Measurements from ENCODE around the gene NANP. TPM values are rescaled to one million over a fixed set of nuclear protein-coding genes. Genes with fewer than 3 reads are reported as not detected.

Gene NANP
- total and polyA plus RNA-seq, 2 donors from 2014 or later: 3.4 to 5.1 TPM

- H3K27ac ChIP-seq (ENCODE audit: low read depth in 2 of 2, low read length in 2 of 2): no peak overlapping the region
- H3K9me3 ChIP-seq (ENCODE audit: control insufficient read depth in 2 of 3, insufficient read depth in 1 of 3, low read length in 3 of 3): no peaks in the 10 kb centered on the region
- DNase-seq (no peak), FAIRE-seq (no peak)
- H3K27me3 ChIP-seq (ENCODE audit: control insufficient read depth, insufficient read depth, low read length): no peaks in the 10 kb centered on the region
- H3K4me3 ChIP-seq (ENCODE audit: low read length in 3 of 3): peak overlapping the region in 1 of 3 donors; percentile 91
- H3K36me3 ChIP-seq (ENCODE audit: control insufficient read depth in 2 of 3, insufficient read depth in 3 of 3, low read length in 3 of 3): no peaks in the 10 kb centered on the region
- TF ChIP-seq, protein P1, sequence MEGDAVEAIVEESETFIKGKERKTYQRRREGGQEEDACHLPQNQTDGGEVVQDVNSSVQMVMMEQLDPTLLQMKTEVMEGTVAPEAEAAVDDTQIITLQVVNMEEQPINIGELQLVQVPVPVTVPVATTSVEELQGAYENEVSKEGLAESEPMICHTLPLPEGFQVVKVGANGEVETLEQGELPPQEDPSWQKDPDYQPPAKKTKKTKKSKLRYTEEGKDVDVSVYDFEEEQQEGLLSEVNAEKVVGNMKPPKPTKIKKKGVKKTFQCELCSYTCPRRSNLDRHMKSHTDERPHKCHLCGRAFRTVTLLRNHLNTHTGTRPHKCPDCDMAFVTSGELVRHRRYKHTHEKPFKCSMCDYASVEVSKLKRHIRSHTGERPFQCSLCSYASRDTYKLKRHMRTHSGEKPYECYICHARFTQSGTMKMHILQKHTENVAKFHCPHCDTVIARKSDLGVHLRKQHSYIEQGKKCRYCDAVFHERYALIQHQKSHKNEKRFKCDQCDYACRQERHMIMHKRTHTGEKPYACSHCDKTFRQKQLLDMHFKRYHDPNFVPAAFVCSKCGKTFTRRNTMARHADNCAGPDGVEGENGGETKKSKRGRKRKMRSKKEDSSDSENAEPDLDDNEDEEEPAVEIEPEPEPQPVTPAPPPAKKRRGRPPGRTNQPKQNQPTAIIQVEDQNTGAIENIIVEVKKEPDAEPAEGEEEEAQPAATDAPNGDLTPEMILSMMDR (IDR thresholded peaks at IDR 0.05; ENCODE audit: borderline replicate concordance, extremely low read depth, insufficient read depth): no peak
- intact Hi-C loops (cut with DNase I): no loop called here
- peaks cover 0 to 10% (median 4%) of the 10 kb centered on the region in 3 donors for H3K4me1 ChIP-seq (ENCODE audit: control insufficient read depth in 2 of 3, insufficient read depth in 2 of 3, low read depth in 1 of 3, low read length in 3 of 3)
- H3K9ac ChIP-seq (ENCODE audit: low read length in 3 of 3): no peak overlapping the region
Measured at GRCh38 chr20:25622049-25622448, 1.8 kb downstream of the NANP start.

- TF ChIP-seq, protein P1 (IDR thresholded peaks at IDR 0.05; ENCODE audit: borderline replicate concordance, extremely low read depth, insufficient read depth): no peak
- no peak overlapping the region for H3K9ac ChIP-seq (ENCODE audit: low read length in 3 of 3)
- peaks cover 0 to 8% (median 0%) of the 10 kb centered on the region in 3 donors for H3K36me3 ChIP-seq (ENCODE audit: control insufficient read depth in 2 of 3, insufficient read depth in 3 of 3, low read length in 3 of 3)
- FAIRE-seq: no peak
- no peak overlapping the region for H3K27ac ChIP-seq (ENCODE audit: low read depth in 2 of 2, low read length in 2 of 2)
- intact Hi-C loops (cut with DNase I): no loop called here
- no peaks in the 10 kb centered on the region for H3K27me3 ChIP-seq (ENCODE audit: control insufficient read depth, insufficient read depth, low read length)
- DNase-seq: no peak
- no peaks in the 10 kb centered on the region for H3K9me3 ChIP-seq (ENCODE audit: control insufficient read depth in 2 of 3, insufficient read depth in 1 of 3, low read length in 3 of 3)
- peaks cover 0 to 9% (median 3%) of the 10 kb centered on the region in 3 donors for H3K4me1 ChIP-seq (ENCODE audit: control insufficient read depth in 2 of 3, insufficient read depth in 2 of 3, low read depth in 1 of 3, low read length in 3 of 3)
- H3K4me3 ChIP-seq (ENCODE audit: low read length in 3 of 3): no peak overlapping the region
Measured at GRCh38 chr20:25619514-25619913, 4.3 kb downstream of the NANP start.

GRCh38 chr20:25608774-25609173, 15.0 kb downstream of the NANP start:
- no peaks in the 10 kb centered on the region for H3K9me3 ChIP-seq (ENCODE audit: control insufficient read depth in 2 of 3, insufficient read depth in 1 of 3, low read length in 3 of 3)
- H3K36me3 ChIP-seq (ENCODE audit: control insufficient read depth in 2 of 3, insufficient read depth in 3 of 3, low read length in 3 of 3): no peaks in the 10 kb centered on the region
- TF ChIP-seq, protein P1 (IDR thresholded peaks at IDR 0.05; ENCODE audit: borderline replicate concordance, extremely low read depth, insufficient read depth): no peak
- H3K9ac ChIP-seq (ENCODE audit: low read length in 3 of 3): no peak overlapping the region
- H3K4me3 ChIP-seq (ENCODE audit: low read length in 3 of 3): no peak overlapping the region
- no peaks in the 10 kb centered on the region for H3K27me3 ChIP-seq (ENCODE audit: control insufficient read depth, insufficient read depth, low read length)
- intact Hi-C loops (cut with DNase I): no loop called here
- H3K27ac ChIP-seq (ENCODE audit: low read depth in 2 of 2, low read length in 2 of 2): no peak overlapping the region
- H3K4me1 ChIP-seq (ENCODE audit: control insufficient read depth in 2 of 3, insufficient read depth in 2 of 3, low read depth in 1 of 3, low read length in 3 of 3): peaks cover 0 to 6% (median 0%) of the 10 kb centered on the region in 3 donors
- FAIRE-seq (no peak), DNase-seq (no peak)

GRCh38 chr20:25606094-25606695, 17.6 kb downstream of the NANP start:
- Histone ChIP-seq H3K36me3 (ENCODE audit: control insufficient read depth in 2 of 3, insufficient read depth in 3 of 3, low read length in 3 of 3) (no peaks in the 10 kb centered on the region), H3K27ac (ENCODE audit: low read depth in 2 of 2, low read length in 2 of 2) (no peak overlapping the region), H3K27me3 (ENCODE audit: control insufficient read depth, insufficient read depth, low read length) (no peaks in the 10 kb centered on the region), H3K9me3 (ENCODE audit: control insufficient read depth in 2 of 3, insufficient read depth in 1 of 3, low read length in 3 of 3) (no peaks in the 10 kb centered on the region), H3K4me1 (ENCODE audit: control insufficient read depth in 2 of 3, insufficient read depth in 2 of 3, low read depth in 1 of 3, low read length in 3 of 3) (peaks cover 0 to 6% (median 0%) of the 10 kb centered on the region in 3 donors), H3K4me3 (ENCODE audit: low read length in 3 of 3) (no peak overlapping the region), H3K9ac (ENCODE audit: low read length in 3 of 3) (no peak overlapping the region)
- DNase-seq (no peak), FAIRE-seq (no peak)
- intact Hi-C loops (cut with DNase I): no loop called here
- TF ChIP-seq, protein P1 (IDR thresholded peaks at IDR 0.05; ENCODE audit: borderline replicate concordance, extremely low read depth, insufficient read depth): no peak

Data from kidney (tissue), 14 donors.